Smooth muscle cell (in vitro differentiated cells): Measurements from ENCODE around the gene EEPD1. TPM values are rescaled to one million over a fixed set of nuclear protein-coding genes. Genes with fewer than 3 reads are reported as not detected.
"Not testable (repeated sequence)": the region's sequence is repeated elsewhere in the genome, so short reads cannot be mapped to it uniquely, and the experiment has no call there.

ENCODE experiments used
- DNase-seq: peaks from one replicate; lab custom pipeline; 2025; ENCODE audit not compliant: unreplicated experiment; lab: John Stamatoyannopoulos, UW
- H2AFZ ChIP-seq: fragments of 200-600 bp; sonication (generic); 2 replicates; pipeline ENCODE4 v1.6.0; 2016; ENCODE audit warnings: antibody characterized with exemption, low read depth, mild to moderate bottlenecking
- H3F3A ChIP-seq: fragments of 200-600 bp; sonication (generic); 2 replicates; pipeline ENCODE4 v1.6.0; 2017; ENCODE audit warnings: antibody characterized with exemption, low read depth
- H3K27ac ChIP-seq: fragments of 200-600 bp; sonication (generic); 2 replicates; pipeline ENCODE4 v1.5.1; 2016; ENCODE audit warnings: low read depth, mild to moderate bottlenecking
- H3K27me3 ChIP-seq: fragments of 200-600 bp; sonication (generic); 2 replicates; pipeline ENCODE4 v1.6.1; 2016; ENCODE audit warnings: low read depth, mild to moderate bottlenecking
- H3K36me3 ChIP-seq: fragments of 200-600 bp; sonication (generic); 2 replicates; pipeline ENCODE4 v1.5.1; 2016; ENCODE audit warnings: low read depth
- H3K4me1 ChIP-seq: fragments of 200-600 bp; sonication (generic); 2 replicates; pipeline ENCODE4 v1.5.1; 2016; ENCODE audit warnings: low read depth
- H3K4me2 ChIP-seq: fragments of 200-600 bp; sonication (generic); 2 replicates; pipeline ENCODE4 v1.6.0; 2016; ENCODE audit warnings: mild to moderate bottlenecking
- H3K4me3 ChIP-seq: fragments of 200-600 bp; sonication (generic); 2 replicates; pipeline ENCODE4 v1.5.1; 2016; ENCODE audit warnings: mild to moderate bottlenecking
- H3K79me2 ChIP-seq: fragments of 200-600 bp; sonication (generic); 2 replicates; pipeline ENCODE4 v1.6.0; 2016; ENCODE audit warnings: low read depth, mild to moderate bottlenecking
- H3K9ac ChIP-seq: fragments of 200-600 bp; sonication (generic); 2 replicates; pipeline ENCODE4 v1.6.0; 2016; ENCODE audit warnings: low read depth
- H3K9me3 ChIP-seq: fragments of 200-600 bp; sonication (generic); replicated peaks from 2 replicates; pipeline ENCODE4 v1.5.1; 2016; ENCODE audit warnings: low read depth
- H4K20me1 ChIP-seq: fragments of 200-600 bp; sonication (generic); 2 replicates; pipeline ENCODE4 v1.6.0; 2016; ENCODE audit warnings: low read depth
- WGBS: methylation state at CpG from one replicate; pipeline ENCODE4 v1.1.7; 2016; ENCODE audit warnings: low lambda C conversion rate; 5-methylcytosine and 5-hydroxymethylcytosine counted together
- polyA plus RNA-seq: library from polyadenylated mRNA; unstranded; fragments of >200 nt; fragmentation: Nextera tagmentation; extraction: Ambion mirVana; gene quantifications from 2 replicates; pipeline ENCODE4 v1.2.1, GENCODE V29; 2016
- total RNA-seq: library from RNA; depleted of rRNA; stranded (reverse); fragments of >200 nt; gene quantifications from 2 replicates; pipeline ENCODE4 v1.2.3, GENCODE V29; 2014
- TF ChIP-seq, protein P1 (sequence below): fragments of 200-600 bp; sonication (generic); IDR thresholded peaks from 2 replicates; pipeline ENCODE4 v1.5.1; 2017; ENCODE audit warnings: borderline replicate concordance, mild to moderate bottlenecking, antibody characterized with exemption; ENCODE audit not compliant: insufficient read depth, poor library complexity, severe bottlenecking

Gene EEPD1
- total and polyA plus RNA-seq, 2 experiments from 2014 or later: 1.5 TPM

DNA sequence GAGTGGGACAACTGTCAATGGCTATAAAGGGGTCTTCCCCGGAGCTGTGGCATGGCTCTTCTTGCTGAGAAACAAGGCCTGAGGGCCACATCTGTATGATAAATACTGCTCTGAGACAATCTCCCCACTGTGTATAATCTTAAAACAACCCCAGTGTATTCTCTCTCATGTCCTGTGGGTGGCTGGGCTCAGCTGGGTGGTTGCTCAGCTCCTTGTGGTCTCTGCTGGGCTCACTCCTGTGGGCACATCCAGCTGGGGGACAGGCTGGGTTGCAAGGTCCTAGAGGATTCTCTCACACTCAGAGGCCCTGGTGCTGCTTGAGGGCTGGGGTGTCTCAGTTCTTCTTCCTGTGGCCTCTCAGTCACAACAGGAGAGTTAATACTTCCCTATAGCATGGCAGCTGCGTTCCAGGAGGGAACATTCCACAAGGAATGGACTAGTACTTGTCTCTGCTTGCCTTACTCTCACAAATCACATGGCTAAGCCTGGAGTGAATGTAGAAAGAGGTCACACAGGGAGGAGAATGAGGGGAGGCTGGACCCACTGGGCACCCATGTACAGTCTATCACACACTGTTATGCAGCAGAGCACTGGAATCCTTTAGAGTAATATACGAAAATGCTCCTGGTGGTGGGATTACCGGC, 4.5 kb upstream of the EEPD1 start:
- no peaks in the 10 kb centered on the region for H3K36me3 ChIP-seq
- no peak overlapping the region for H3K4me2 ChIP-seq
- no peak overlapping the region for H2AFZ ChIP-seq
- no peak overlapping the region for H3K27ac ChIP-seq
- peaks cover 6% of the 10 kb centered on the region for H3F3A ChIP-seq
- no peaks in the 10 kb centered on the region for H3K27me3 ChIP-seq
- no peaks in the 10 kb centered on the region for H3K79me2 ChIP-seq
- no peak for DNase-seq
- no peaks in the 10 kb centered on the region for H4K20me1 ChIP-seq
- no peak overlapping the region for H3K4me3 ChIP-seq
- 73% methylated on average over 4 of the region's 4 CpGs for WGBS
- no peaks in the 10 kb centered on the region for H3K4me1 ChIP-seq
- TF ChIP-seq, protein P1, sequence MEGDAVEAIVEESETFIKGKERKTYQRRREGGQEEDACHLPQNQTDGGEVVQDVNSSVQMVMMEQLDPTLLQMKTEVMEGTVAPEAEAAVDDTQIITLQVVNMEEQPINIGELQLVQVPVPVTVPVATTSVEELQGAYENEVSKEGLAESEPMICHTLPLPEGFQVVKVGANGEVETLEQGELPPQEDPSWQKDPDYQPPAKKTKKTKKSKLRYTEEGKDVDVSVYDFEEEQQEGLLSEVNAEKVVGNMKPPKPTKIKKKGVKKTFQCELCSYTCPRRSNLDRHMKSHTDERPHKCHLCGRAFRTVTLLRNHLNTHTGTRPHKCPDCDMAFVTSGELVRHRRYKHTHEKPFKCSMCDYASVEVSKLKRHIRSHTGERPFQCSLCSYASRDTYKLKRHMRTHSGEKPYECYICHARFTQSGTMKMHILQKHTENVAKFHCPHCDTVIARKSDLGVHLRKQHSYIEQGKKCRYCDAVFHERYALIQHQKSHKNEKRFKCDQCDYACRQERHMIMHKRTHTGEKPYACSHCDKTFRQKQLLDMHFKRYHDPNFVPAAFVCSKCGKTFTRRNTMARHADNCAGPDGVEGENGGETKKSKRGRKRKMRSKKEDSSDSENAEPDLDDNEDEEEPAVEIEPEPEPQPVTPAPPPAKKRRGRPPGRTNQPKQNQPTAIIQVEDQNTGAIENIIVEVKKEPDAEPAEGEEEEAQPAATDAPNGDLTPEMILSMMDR: no peak
- no peak overlapping the region for H3K9ac ChIP-seq
- no peaks in the 10 kb centered on the region for H3K9me3 ChIP-seq

DNA sequence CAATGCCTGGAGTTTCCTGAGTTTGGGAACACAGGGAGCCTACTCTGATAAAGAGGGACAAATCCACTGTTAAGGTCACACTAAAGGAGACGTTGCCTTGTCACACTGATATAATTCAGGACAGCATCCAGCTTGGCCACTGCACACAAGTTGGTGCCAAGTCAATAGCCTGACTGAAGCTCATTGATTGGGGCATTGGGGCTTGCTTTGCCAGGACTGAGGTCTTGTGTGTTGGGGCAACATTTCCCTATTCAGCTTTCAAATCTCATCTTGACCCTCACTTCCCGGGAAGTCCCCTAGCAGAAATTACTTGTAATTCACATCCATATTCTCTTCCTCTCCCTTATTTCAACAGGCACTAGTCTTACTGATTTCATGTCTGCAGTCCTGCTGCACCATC, 3.8 kb upstream of the EEPD1 start:
- not testable (repeated sequence) for H3K4me3 ChIP-seq, DNase-seq, H3K4me1 ChIP-seq, H2AFZ ChIP-seq, H3K36me3 ChIP-seq, H3K9ac ChIP-seq, H4K20me1 ChIP-seq, H3F3A ChIP-seq, H3K27ac ChIP-seq, H3K27me3 ChIP-seq, H3K79me2 ChIP-seq, H3K9me3 ChIP-seq, H3K4me2 ChIP-seq
- 92% methylated on average over 2 of the region's 2 CpGs for WGBS

DNA sequence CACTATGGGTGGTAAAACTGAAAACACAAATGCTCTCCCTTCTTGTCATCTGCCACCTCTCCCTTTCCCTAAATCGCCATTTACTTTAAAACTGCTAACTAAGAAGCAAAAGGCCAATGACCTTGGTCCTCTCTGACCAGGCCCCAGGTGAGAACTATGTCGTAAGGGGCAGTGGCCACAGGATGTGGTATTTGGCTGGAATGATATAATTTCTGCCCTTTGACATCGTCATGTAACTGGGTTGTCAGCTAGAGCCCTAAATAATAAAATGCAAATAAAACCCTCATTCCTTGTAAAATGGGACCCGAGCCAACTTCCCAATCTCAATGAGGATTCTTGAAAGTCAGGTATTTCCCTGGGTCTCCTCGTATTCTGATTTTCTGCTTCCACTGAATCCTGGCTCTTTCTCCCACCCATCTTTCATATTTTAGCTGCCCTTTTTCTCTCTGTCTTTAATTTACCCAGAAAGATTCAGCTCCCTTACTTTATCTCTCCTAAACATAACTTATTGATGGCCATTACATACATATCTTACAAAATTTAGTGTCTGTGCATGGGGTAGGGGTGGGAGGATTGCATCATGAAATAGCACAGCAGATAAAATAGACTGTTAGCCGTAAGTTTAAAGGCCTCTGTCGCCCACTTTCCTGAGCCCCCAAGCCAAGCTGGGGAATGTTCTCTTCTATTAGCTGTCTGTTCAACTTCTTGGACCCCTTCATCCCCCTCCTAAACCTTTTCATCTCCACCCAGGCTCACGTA, 3.2 kb upstream of the EEPD1 start:
- Histone ChIP-seq H3K27me3 (no peaks in the 10 kb centered on the region), H3K9me3 (no peaks in the 10 kb centered on the region), H4K20me1 (no peaks in the 10 kb centered on the region), H3K27ac (no peak overlapping the region), H3F3A (peaks cover 6% of the 10 kb centered on the region), H3K4me1 (no peaks in the 10 kb centered on the region), H2AFZ (no peak overlapping the region), H3K79me2 (no peaks in the 10 kb centered on the region), H3K4me3 (no peak overlapping the region), H3K36me3 (no peaks in the 10 kb centered on the region), H3K9ac (no peak overlapping the region), H3K4me2 (no peak overlapping the region)
- TF ChIP-seq, protein P1: no peak
- DNase-seq: no peak
- WGBS: 85% methylated on average over 8 of the region's 8 CpGs

DNA sequence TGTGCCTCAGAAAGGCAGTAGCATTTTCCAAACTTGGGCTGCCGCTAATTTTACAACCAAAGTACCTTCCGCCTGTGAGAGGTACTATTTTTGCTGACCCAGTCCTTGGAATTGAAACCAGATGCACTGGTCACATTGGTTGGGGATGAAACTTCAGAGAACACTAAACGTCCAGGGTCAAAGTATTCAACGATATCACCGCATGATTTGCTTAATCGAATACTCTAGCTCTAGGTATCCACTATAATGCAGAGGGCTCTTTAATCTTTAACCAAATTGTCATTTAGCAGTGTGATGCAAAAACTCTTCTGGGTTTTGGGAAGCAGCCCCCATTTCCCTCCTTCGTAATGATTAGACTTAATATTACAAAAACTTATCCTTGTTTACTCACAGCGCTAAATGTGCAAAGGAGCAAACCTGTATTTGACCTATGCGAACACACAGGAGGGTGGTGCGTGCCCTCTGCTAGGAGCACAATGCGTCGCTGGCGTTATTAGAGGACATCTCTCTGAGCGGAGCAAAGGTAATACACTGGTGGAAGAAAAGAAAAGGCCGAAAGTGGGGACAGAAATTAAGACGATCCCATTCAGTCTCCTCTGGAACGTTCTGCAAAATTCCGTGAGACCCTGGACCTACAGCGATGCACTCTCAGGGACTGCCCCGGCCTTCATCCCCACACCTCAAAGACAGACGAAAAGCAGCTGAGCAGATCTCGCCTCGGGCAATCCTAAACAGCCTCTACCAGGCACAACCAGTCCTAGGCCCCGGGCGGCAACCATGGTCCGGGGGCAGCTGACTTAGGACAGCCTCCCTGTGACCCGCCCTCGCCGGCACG, 916 bp upstream of the EEPD1 start:
- Histone ChIP-seq H3K36me3 (no peaks in the 10 kb centered on the region), H3K9ac (no peak overlapping the region), H3K4me1 (no peaks in the 10 kb centered on the region), H3F3A (peaks cover 6% of the 10 kb centered on the region), H3K27ac (peak overlapping the region; percentile 13), H3K9me3 (no peaks in the 10 kb centered on the region), H3K4me3 (peak overlapping the region; percentile 82), H3K4me2 (peak overlapping the region; percentile 80), H2AFZ (peak overlapping the region; percentile 65), H3K79me2 (no peaks in the 10 kb centered on the region), H3K27me3 (no peaks in the 10 kb centered on the region), H4K20me1 (no peaks in the 10 kb centered on the region)
- 39% methylated on average over 28 of the region's 30 CpGs for WGBS
- TF ChIP-seq, protein P1: no peak
- DNase-seq: no peak
